Bladder microvascular endothelial cell (primary cell): ENCODE results near the gene CAPRIN1. TPM values are rescaled to one million over a fixed set of nuclear protein-coding genes. Genes with fewer than 3 reads are reported as not detected.

Source experiments
- total RNA-seq: library from RNA; depleted of rRNA; stranded (reverse); fragments of >200 nt; gene quantifications from 2 replicates; pipeline ENCODE4 v1.2.3, GENCODE V29; 2014

Gene CAPRIN1
- 156 and 275 TPM in 2 replicates for total RNA-seq

GRCh38 chr11:34051349-34052035 is at the start of gene CAPRIN1:
CAPRIN1 (plus strand) TSS chr11:34051731; CDS start chr11:34052421, 690 bp downstream.

GRCh38 chr11:34105079-34105956 is 53.8 kb downstream of the CAPRIN1 start, which contains the start of gene NAT10:
NAT10 (plus strand) TSS chr11:34105629; CDS start chr11:34108226, 2,597 bp downstream.

Other genes with a start within 250 kb of the CAPRIN1 start
- gene LMO2, start 159.7 kb upstream of the CAPRIN1 start, total RNA-seq = 53.1 and 55.9 TPM in 2 replicates
- gene NAT10, start 53.9 kb downstream of the CAPRIN1 start, total RNA-seq = 10.4 and 30.9 TPM in 2 replicates